OCI-LY3 (cell line): ENCODE measurements around the gene NR2C2.
A peak's percentile ranks its signal among the peaks of the same experiment; 100 is the strongest.

Experiments
- H2AFZ ChIP-seq: fragments of 200-600, 300-600 bp; shearing (Covaris generic); 2 replicates; pipeline ENCODE4 v1.6.0; 2014; ENCODE audit warnings: antibody characterized with exemption, low read depth, low read length
- H3K27ac ChIP-seq: fragments of 200-600, 300-600 bp; sonication (generic); 2 replicates; pipeline ENCODE4 v1.5.1; 2014; ENCODE audit warnings: mild to moderate bottlenecking, low read length, moderate library complexity, mixed read lengths
- H3K27me3 ChIP-seq: fragments of 200-600, 300-600 bp; sonication (generic); 2 replicates; pipeline ENCODE4 v1.6.1; 2014; ENCODE audit warnings: low read depth, low read length, mixed read lengths
- H3K36me3 ChIP-seq: fragments of 200-600, 300-600 bp; sonication (generic); replicated peaks from 2 replicates; pipeline ENCODE3; 2014; ENCODE audit warnings: low read depth, low read length, mixed read lengths
- H3K4me1 ChIP-seq: fragments of 300-600, 200-600 bp; sonication (generic); 2 replicates; pipeline ENCODE4 v1.6.1; 2014; ENCODE audit warnings: low read length, mixed read lengths
- H3K4me2 ChIP-seq: fragments of 200-600, 300-600 bp; sonication (generic); 2 replicates; pipeline ENCODE4 v1.6.1; 2014; ENCODE audit warnings: low read length, mixed read lengths
- H3K4me3 ChIP-seq: fragments of 300-600, 200-600 bp; sonication (generic); 2 replicates; pipeline ENCODE4 v1.5.1; 2014; ENCODE audit warnings: antibody characterized with exemption, mild to moderate bottlenecking, low read length, moderate library complexity
- H3K79me2 ChIP-seq: fragments of 300-600, 200-600 bp; shearing (Covaris generic); 2 replicates; pipeline ENCODE4 v1.6.1; 2014; ENCODE audit warnings: mild to moderate bottlenecking, low read length, mixed read lengths
- H3K9ac ChIP-seq: fragments of 300-600, 200-600 bp; shearing (Covaris generic); 2 replicates; pipeline ENCODE4 v1.6.0; 2014; ENCODE audit warnings: mild to moderate bottlenecking, low read length, moderate library complexity
- H3K9me3 ChIP-seq: fragments of 200-600, 300-600 bp; shearing (Covaris generic); 2 replicates; pipeline ENCODE4 v1.6.1; 2014; ENCODE audit warnings: low read length, mixed read lengths; ENCODE audit not compliant: insufficient read depth
- H4K20me1 ChIP-seq: fragments of 200-600, 300-600 bp; sonication (generic); 2 replicates; pipeline ENCODE4 v1.6.1; 2016; ENCODE audit warnings: low read length, mixed read lengths; ENCODE audit not compliant: insufficient read depth
- EZH2phosphoT487 ChIP-seq: fragments of 200-600 bp; shearing (Covaris generic); IDR thresholded peaks from 2 replicates; pipeline ENCODE4 v1.6.1; 2018; ENCODE audit warnings: antibody characterized with exemption, mixed run types, low read depth
- TF ChIP-seq, protein P1 (sequence below): fragments of 200-600, 300-600 bp; sonication (generic); IDR thresholded peaks from 2 replicates; pipeline ENCODE4 v1.5.1; 2014; ENCODE audit warnings: antibody characterized with exemption, low read length, low read depth

The NR2C2 gene

DNA sequence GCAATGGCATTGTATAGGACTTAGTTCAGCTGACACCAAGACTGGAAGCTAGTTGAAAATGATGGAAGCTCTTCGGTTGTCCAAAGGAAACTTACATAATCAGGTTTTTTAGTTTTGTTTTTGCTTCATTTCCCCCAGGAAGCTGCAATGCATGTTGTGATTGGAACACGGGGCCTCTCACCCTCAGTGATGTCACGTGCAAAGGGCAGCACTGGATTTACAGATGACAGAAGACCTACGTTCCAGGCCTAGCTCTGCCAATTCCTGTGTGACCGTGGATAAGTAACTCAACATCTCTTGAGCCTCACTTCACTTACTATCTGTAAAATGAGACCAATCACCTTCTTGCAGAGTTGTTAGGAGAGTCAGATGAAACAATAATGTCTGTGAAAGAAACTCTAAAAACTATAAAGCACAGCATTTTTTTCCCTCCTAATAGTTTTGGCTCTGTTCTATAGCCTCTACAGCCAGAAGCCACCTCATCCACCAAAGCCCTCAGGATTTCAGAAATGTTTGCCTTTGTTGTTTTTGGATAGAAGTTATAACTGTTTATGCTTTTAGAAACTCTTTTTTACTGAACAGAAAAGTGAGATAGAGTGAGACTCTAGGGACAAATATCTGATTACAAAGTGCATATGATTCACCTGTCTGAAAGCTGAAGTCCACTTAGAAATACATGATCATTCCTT, 146.9 kb downstream of the NR2C2 start:
- H2AFZ ChIP-seq, result no peak overlapping the region
- peaks cover 43% of the 10 kb centered on the region for H3K36me3 ChIP-seq
- H3K4me1 ChIP-seq, result peaks cover 7% of the 10 kb centered on the region
- H3K4me2 ChIP-seq, result no peak overlapping the region
- peaks cover 7% of the 10 kb centered on the region for H4K20me1 ChIP-seq
- H3K27ac ChIP-seq, result no peak overlapping the region
- H3K27me3 ChIP-seq, result no peaks in the 10 kb centered on the region
- H3K9ac ChIP-seq, result no peak overlapping the region
- peaks cover 32% of the 10 kb centered on the region for H3K79me2 ChIP-seq
- TF ChIP-seq, protein P1, sequence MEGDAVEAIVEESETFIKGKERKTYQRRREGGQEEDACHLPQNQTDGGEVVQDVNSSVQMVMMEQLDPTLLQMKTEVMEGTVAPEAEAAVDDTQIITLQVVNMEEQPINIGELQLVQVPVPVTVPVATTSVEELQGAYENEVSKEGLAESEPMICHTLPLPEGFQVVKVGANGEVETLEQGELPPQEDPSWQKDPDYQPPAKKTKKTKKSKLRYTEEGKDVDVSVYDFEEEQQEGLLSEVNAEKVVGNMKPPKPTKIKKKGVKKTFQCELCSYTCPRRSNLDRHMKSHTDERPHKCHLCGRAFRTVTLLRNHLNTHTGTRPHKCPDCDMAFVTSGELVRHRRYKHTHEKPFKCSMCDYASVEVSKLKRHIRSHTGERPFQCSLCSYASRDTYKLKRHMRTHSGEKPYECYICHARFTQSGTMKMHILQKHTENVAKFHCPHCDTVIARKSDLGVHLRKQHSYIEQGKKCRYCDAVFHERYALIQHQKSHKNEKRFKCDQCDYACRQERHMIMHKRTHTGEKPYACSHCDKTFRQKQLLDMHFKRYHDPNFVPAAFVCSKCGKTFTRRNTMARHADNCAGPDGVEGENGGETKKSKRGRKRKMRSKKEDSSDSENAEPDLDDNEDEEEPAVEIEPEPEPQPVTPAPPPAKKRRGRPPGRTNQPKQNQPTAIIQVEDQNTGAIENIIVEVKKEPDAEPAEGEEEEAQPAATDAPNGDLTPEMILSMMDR, result no peak
- no peak for TF ChIP-seq EZH2phosphoT487
- no peaks in the 10 kb centered on the region for H3K9me3 ChIP-seq
- no peak overlapping the region for H3K4me3 ChIP-seq

DNA sequence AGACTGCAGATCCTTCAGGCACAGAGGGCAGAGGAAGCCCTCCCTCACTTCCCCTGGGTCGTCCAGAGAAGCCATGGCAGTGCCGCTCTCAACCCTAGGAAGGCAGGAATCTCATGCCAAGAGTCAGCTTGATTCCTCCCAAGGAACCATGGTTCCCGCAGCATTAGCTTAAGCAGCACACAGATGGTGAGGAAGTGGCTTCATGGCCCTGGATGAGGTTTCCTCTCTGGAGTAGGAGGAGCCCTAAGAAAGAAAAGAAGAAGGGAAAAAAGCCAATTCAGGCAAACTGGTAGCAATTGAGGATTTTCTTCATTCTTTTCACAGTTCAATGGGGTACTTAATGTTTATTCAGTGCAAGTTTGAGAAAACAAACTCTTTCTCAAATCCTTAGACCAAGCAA, 148.7 kb downstream of the NR2C2 start:
- H3K27ac ChIP-seq, result no peak overlapping the region
- peaks cover 30% of the 10 kb centered on the region for H3K36me3 ChIP-seq
- peaks cover 14% of the 10 kb centered on the region for H3K4me1 ChIP-seq
- no peak overlapping the region for H2AFZ ChIP-seq
- no peak overlapping the region for H3K4me2 ChIP-seq
- no peaks in the 10 kb centered on the region for H3K27me3 ChIP-seq
- no peak for TF ChIP-seq EZH2phosphoT487
- TF ChIP-seq, protein P1, result no peak
- peaks cover 7% of the 10 kb centered on the region for H4K20me1 ChIP-seq
- H3K9ac ChIP-seq, result no peak overlapping the region
- H3K9me3 ChIP-seq, result no peaks in the 10 kb centered on the region
- peaks cover 32% of the 10 kb centered on the region for H3K79me2 ChIP-seq
- no peak overlapping the region for H3K4me3 ChIP-seq

DNA sequence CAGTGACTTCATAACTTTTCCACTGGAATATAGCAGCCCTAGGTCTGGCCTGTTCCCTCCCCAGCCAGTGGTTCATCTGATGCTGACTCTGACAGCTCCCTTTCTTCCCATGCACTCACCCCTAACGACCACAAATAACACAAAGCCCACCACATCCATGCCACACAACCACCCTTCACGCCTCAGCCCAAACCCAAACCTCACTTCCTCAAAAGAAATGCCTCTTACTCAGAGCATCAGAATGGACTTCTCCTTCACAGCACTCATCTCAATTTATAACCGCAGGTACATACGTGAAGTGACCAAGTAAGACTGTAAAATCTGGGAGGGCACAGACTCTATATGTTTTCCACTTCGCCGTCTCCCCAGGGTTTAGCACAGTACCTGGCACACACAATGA, 150.5 kb downstream of the NR2C2 start:
- no peaks in the 10 kb centered on the region for H3K27me3 ChIP-seq
- peaks cover 23% of the 10 kb centered on the region for H3K36me3 ChIP-seq
- H3K4me3 ChIP-seq, result peak overlapping the region; percentile 95
- peak overlapping the region; percentile 59 for H3K27ac ChIP-seq
- H3K79me2 ChIP-seq, result peaks cover 32% of the 10 kb centered on the region
- peak overlapping the region; percentile 90 for H3K4me2 ChIP-seq
- H3K9ac ChIP-seq, result peak overlapping the region; percentile 85
- peaks cover 7% of the 10 kb centered on the region for H4K20me1 ChIP-seq
- H3K9me3 ChIP-seq, result no peaks in the 10 kb centered on the region
- no peak overlapping the region for H2AFZ ChIP-seq
- TF ChIP-seq EZH2phosphoT487, result no peak
- TF ChIP-seq, protein P1, result no peak
- peaks cover 14% of the 10 kb centered on the region for H3K4me1 ChIP-seq
